HEK293 (cell line): Measurements from ENCODE around the gene KCNIP4.

Experiments used
- CTCF ChIA-PET: fragments of 350-600 bp; formaldehyde crosslinking; extraction: SDS; loops from one replicate; lab custom pipeline; 2021; ENCODE audit warnings: antibody characterized with exemption; lab: Yijun Ruan, JAX
- POLR2A ChIA-PET: fragments of 300-600 bp; formaldehyde crosslinking; extraction: SDS; loops from one replicate; lab custom pipeline; 2020; ENCODE audit warnings: antibody characterized with exemption, inconsistent platforms; lab: Yijun Ruan, JAX
- H3K27ac ChIP-seq: fragments of 200-500 bp; sonication (Bioruptor generic); 2 replicates; pipeline ENCODE4 v1.5.1; 2014; ENCODE audit warnings: low read depth, low read length, control low read depth, inconsistent platforms; ENCODE audit errors: extremely low read depth
- H3K36me3 ChIP-seq, 2 experiments: fragments of 200-500 bp in 1 of 2; sonication (Bioruptor generic) in 1 of 2; 1 replicate in 1 of 2; 2 replicates in 1 of 2; pipeline ENCODE4 v1.5.1; 2014 to 2017; ENCODE audit warnings: inconsistent platforms in 2 of 2, low read length in 2 of 2; ENCODE audit not compliant: control insufficient read depth in 2 of 2, insufficient read depth in 1 of 2
- H3K4me1 ChIP-seq: fragments of 200-500 bp; sonication (Bioruptor generic); 2 replicates; pipeline ENCODE4 v1.5.1; 2014; ENCODE audit warnings: mild to moderate bottlenecking, low read length, inconsistent platforms; ENCODE audit not compliant: control insufficient read depth, insufficient read depth
- H3K4me3 ChIP-seq: 2 replicates; pipeline ENCODE4 v1.5.1; 2011; ENCODE audit warnings: low read depth, mild to moderate bottlenecking, control low read depth, low read length, moderate library complexity
- H3K9me3 ChIP-seq: fragments of 200-500 bp; sonication (Bioruptor generic); 2 replicates; pipeline ENCODE4 v1.5.1; 2014; ENCODE audit warnings: low read depth, low read length, inconsistent platforms; ENCODE audit not compliant: control insufficient read depth, insufficient read depth
- IKZF3 ChIP-seq: fragments of 450-650 bp; IDR thresholded peaks from 2 replicates; pipeline ENCODE4 v1.5.0; 2018; ENCODE audit warnings: missing biosample characterization, mild to moderate bottlenecking, missing genetic modification characterization, moderate library complexity
- KLF9 ChIP-seq: fragments of 450-650 bp; formaldehyde crosslinking; IDR thresholded peaks from 2 replicates; pipeline ENCODE4 v1.5.1; 2016; ENCODE audit warnings: missing biosample characterization, missing genetic modification characterization, low read depth
- ZNF16 ChIP-seq: fragments of 450-650 bp; formaldehyde crosslinking; IDR thresholded peaks from 2 replicates; pipeline ENCODE4 v1.5.1; 2016; ENCODE audit warnings: low read depth, missing biosample characterization, missing genetic modification characterization
- ZNF169 ChIP-seq: fragments of 450-650 bp; formaldehyde crosslinking; IDR thresholded peaks from 2 replicates; pipeline ENCODE4 v1.5.1; 2016; ENCODE audit warnings: missing biosample characterization, missing genetic modification characterization
- ZNF202 ChIP-seq: fragments of 450-650 bp; formaldehyde crosslinking; IDR thresholded peaks from 2 replicates; pipeline ENCODE4 v1.5.1; 2016; ENCODE audit warnings: missing biosample characterization, missing genetic modification characterization, borderline replicate concordance
- ZNF223 ChIP-seq: fragments of 450-650 bp; formaldehyde crosslinking; IDR thresholded peaks from 2 replicates; pipeline ENCODE4 v1.5.1; 2016; ENCODE audit warnings: missing biosample characterization, missing genetic modification characterization
- ZNF302 ChIP-seq: fragments of 450-650 bp; formaldehyde crosslinking; IDR thresholded peaks from 2 replicates; pipeline ENCODE4 v1.5.1; 2016; ENCODE audit warnings: missing biosample characterization, missing genetic modification characterization, low read depth
- ZNF433 ChIP-seq: fragments of 450-650 bp; formaldehyde crosslinking; IDR thresholded peaks from 2 replicates; pipeline ENCODE4 v1.5.1; 2016; ENCODE audit warnings: missing biosample characterization, missing genetic modification characterization, low read depth
- ZNF510 ChIP-seq: fragments of 450-650 bp; formaldehyde crosslinking; IDR thresholded peaks from 2 replicates; pipeline ENCODE4 v1.5.1; 2018; ENCODE audit warnings: mild to moderate bottlenecking, missing genetic modification characterization, missing biosample characterization; ENCODE audit not compliant: insufficient replicate concordance
- ZNF596 ChIP-seq: fragments of 450-650 bp; IDR thresholded peaks from 2 replicates; pipeline ENCODE4 v1.5.0; 2018; ENCODE audit warnings: missing biosample characterization, mild to moderate bottlenecking, missing genetic modification characterization, moderate library complexity
- ZNF660 ChIP-seq: fragments of 450-650 bp; IDR thresholded peaks from 2 replicates; pipeline ENCODE4 v1.5.1; 2018; ENCODE audit warnings: missing biosample characterization, mild to moderate bottlenecking, missing genetic modification characterization
- ZNF777 ChIP-seq: fragments of 450-650 bp; formaldehyde crosslinking; IDR thresholded peaks from 2 replicates; pipeline ENCODE4 v1.5.1; 2017; ENCODE audit warnings: missing biosample characterization, missing genetic modification characterization, borderline replicate concordance
- ZNF791 ChIP-seq: fragments of 450-650 bp; formaldehyde crosslinking; IDR thresholded peaks from 2 replicates; pipeline ENCODE4 v1.5.1; 2016; ENCODE audit warnings: missing biosample characterization, missing genetic modification characterization
- ZNF837 ChIP-seq: fragments of 450-650 bp; formaldehyde crosslinking; IDR thresholded peaks from 2 replicates; pipeline ENCODE4 v1.5.1; 2016; ENCODE audit warnings: missing biosample characterization, missing genetic modification characterization
- TF ChIP-seq, protein P1 (sequence below): fragments of 450-650 bp; formaldehyde crosslinking; IDR thresholded peaks from 2 replicates; pipeline ENCODE4 v1.5.1; 2017; ENCODE audit warnings: missing biosample characterization, missing genetic modification characterization
- TF ChIP-seq, protein P2 (sequence below): fragments of 450-650 bp; formaldehyde crosslinking; IDR thresholded peaks from 2 replicates; pipeline ENCODE4 v1.5.0; 2017; ENCODE audit warnings: missing biosample characterization, missing genetic modification characterization, borderline replicate concordance

The KCNIP4 gene

DNA sequence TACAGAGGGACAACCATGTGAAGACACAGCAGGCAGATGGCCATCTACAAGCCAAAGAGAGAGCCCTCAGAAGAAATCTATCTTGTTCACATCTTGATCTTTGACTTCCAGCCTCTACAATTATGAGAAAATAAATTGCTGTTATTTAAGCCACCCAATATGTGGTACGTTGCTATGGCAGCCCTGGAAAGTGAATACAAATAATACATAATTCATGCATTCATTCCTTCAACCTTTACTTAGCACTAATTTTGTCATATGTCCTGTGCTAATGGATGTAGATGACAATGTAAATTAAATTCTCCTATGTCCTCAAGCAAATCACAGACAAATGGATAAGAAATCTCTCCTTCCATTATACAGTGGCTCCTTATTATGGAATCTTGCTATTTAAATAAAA is 886.7 kb downstream of the KCNIP4 start:
- no peak overlapping the region for H3K27ac ChIP-seq
- no peak overlapping the region for H3K4me3 ChIP-seq
- H3K4me1 ChIP-seq, result no peaks in the 10 kb centered on the region
- CTCF ChIA-PET, result no interaction called here
- no peaks in the 10 kb centered on the region for H3K36me3 ChIP-seq
- POLR2A ChIA-PET, result no interaction called here
- no peaks in the 10 kb centered on the region for H3K9me3 ChIP-seq
- TF ChIP-seq ZNF302 (tag by site-specific recombination) (no peak), IKZF3 (no peak), ZNF433 (tag by site-specific recombination) (no peak), KLF9 (tag by site-specific recombination) (no peak), ZNF777 (tag by site-specific recombination) (no peak)
- TF ChIP-seq, protein P1, sequence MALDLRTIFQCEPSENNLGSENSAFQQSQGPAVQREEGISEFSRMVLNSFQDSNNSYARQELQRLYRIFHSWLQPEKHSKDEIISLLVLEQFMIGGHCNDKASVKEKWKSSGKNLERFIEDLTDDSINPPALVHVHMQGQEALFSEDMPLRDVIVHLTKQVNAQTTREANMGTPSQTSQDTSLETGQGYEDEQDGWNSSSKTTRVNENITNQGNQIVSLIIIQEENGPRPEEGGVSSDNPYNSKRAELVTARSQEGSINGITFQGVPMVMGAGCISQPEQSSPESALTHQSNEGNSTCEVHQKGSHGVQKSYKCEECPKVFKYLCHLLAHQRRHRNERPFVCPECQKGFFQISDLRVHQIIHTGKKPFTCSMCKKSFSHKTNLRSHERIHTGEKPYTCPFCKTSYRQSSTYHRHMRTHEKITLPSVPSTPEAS (tag by site-specific recombination), result no peak

DNA sequence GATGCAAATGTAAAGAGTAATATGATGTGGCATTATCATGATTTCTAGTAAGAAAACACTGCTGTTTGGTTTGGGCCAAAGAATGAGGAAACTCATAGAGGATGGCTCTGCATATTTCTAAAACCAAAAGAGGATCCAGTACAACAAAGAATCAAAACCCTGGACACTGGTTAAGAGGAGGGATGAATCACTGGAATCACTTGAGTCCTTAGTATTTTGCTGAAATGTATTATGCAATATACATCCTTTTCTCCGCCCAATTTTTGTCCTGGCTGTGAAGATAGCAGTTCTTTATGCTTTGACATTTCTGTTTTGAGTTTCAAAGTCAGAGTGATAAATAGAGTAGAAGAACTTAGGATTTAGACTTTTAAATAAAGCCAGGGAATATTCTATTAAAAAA is 902.4 kb downstream of the KCNIP4 start:
- TF ChIP-seq ZNF791 (tag by site-specific recombination) (no peak), ZNF510 (tag by site-specific recombination) (no peak), ZNF223 (tag by site-specific recombination) (no peak)
- TF ChIP-seq, protein P2, sequence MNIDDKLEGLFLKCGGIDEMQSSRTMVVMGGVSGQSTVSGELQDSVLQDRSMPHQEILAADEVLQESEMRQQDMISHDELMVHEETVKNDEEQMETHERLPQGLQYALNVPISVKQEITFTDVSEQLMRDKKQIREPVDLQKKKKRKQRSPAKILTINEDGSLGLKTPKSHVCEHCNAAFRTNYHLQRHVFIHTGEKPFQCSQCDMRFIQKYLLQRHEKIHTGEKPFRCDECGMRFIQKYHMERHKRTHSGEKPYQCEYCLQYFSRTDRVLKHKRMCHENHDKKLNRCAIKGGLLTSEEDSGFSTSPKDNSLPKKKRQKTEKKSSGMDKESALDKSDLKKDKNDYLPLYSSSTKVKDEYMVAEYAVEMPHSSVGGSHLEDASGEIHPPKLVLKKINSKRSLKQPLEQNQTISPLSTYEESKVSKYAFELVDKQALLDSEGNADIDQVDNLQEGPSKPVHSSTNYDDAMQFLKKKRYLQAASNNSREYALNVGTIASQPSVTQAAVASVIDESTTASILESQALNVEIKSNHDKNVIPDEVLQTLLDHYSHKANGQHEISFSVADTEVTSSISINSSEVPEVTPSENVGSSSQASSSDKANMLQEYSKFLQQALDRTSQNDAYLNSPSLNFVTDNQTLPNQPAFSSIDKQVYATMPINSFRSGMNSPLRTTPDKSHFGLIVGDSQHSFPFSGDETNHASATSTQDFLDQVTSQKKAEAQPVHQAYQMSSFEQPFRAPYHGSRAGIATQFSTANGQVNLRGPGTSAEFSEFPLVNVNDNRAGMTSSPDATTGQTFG (tag by site-specific recombination), result no peak
- ChIA-PET POLR2A (no interaction called here), CTCF (no interaction called here)
- Histone ChIP-seq H3K27ac (no peak overlapping the region), H3K4me3 (no peak overlapping the region), H3K36me3 (no peaks in the 10 kb centered on the region), H3K9me3 (no peaks in the 10 kb centered on the region), H3K4me1 (no peaks in the 10 kb centered on the region)

DNA sequence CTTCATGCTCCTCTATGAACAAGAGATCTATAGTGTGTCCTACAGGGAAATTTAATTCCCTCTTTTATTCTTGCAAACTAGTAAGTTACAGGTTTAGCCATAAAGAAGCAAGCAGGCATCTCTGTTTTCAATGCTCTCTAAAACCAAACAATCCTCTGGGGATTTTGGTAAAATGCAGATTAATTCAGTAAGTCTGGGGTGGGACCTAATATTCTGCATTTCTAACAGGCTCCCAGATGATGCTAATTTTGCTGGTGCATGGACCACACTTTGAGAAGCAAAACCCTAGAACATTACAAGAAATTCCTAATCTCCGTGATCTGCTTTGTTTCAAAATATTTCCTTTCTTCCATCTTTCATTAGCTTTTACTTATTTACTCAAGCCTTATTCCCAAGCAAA is 903.5 kb downstream of the KCNIP4 start:
- CTCF ChIA-PET, result no interaction called here
- TF ChIP-seq ZNF660, result no peak
- TF ChIP-seq ZNF169, result no peak
- no peaks in the 10 kb centered on the region for H3K36me3 ChIP-seq
- H3K9me3 ChIP-seq, result no peaks in the 10 kb centered on the region
- H3K4me1 ChIP-seq, result no peaks in the 10 kb centered on the region
- no peak overlapping the region for H3K4me3 ChIP-seq
- no peak overlapping the region for H3K27ac ChIP-seq
- POLR2A ChIA-PET, result no interaction called here

DNA sequence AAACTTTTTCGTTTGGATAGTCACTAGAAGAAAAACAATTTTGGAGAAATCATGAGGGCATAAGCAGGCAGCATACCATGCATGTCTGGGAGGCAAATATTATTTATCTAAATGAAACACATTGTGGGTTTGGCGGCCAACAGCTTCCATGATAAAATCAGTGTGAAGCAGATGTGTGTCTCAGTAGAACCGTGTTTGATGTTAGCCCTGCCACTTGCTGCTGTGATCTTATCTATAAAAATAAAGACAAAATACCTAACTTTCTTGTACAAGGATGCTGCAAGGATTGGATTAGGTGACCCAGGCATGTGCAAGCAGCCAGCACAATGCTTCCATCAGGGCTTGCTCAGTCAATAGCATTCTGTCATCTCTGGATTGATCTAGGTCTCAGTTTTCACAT is 906.9 kb downstream of the KCNIP4 start:
- Histone ChIP-seq H3K36me3 (no peaks in the 10 kb centered on the region), H3K4me1 (no peaks in the 10 kb centered on the region), H3K4me3 (no peak overlapping the region), H3K9me3 (no peaks in the 10 kb centered on the region), H3K27ac (no peak overlapping the region)
- ChIA-PET CTCF (no interaction called here), POLR2A (no interaction called here)
- no peak for TF ChIP-seq ZNF202 (tag by site-specific recombination)
- TF ChIP-seq ZNF837 (tag by site-specific recombination), result no peak
- TF ChIP-seq ZNF16 (tag by site-specific recombination), result no peak
- TF ChIP-seq, protein P2 (tag by site-specific recombination), result no peak
- no peak for TF ChIP-seq ZNF510 (tag by site-specific recombination)
- TF ChIP-seq ZNF596, result no peak
